ENCODE data around the gene UBFD1. TPM values are rescaled to one million over a fixed set of nuclear protein-coding genes. Genes with fewer than 3 reads are reported as not detected.

UBFD1 gene
- total and polyA plus RNA-seq, 2 of the 8 experiments (the other 6 are each of a cell fraction or from before 2014, with no cell fraction given): 66.3 to 106 TPM

DNA sequence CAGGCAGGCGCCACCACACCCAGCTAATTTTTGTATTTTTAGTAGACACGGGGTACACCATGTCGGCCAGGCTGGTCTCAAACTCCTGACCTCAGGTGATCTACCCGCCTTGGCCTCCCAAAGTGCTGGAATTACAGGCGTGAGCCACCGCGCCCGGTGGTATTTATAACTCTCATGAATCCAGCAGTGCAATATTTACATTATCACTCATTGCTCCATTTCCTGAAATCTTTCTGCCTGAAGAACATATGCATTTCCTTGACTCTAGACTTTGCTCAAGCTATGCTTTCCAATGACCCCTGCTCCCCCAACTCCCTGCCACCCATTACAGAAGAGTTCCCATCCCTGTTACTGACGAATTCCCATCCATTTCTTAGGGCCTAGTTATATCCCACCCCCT lies 58.3 kb downstream of the UBFD1 start:
- ChIA-PET CTCF (ENCODE audit: partially characterized antibody) (interaction anchor here (2.2 kb wide), 1 partner anchor 19 kb away, joined by 9 read pairs; the partner anchor contains the start of gene NDUFAB1), POLR2A (ENCODE audit: partially characterized antibody) (interaction anchor here (1.0 to 2.2 kb wide), 2 partner anchors 11 kb away, joined by 3 to 10 read pairs; no protein-coding TSS in a partner anchor)
- Histone ChIP-seq H3K4me1 (replicated peaks in 1 of 4; ENCODE audit: control insufficient read depth in 3 of 4, insufficient read depth in 4 of 4, low read length in 3 of 4) (no peaks in the 10 kb centered on the region), H3K9me3 (ENCODE audit: insufficient read depth in 2 of 2, low read depth in 1 of 2, low read length in 1 of 2) (no peaks in the 10 kb centered on the region), H3K4me2 (ENCODE audit: insufficient read depth in 1 of 2, low read depth in 2 of 2, low read length in 2 of 2) (no peak overlapping the region), H2BK5ac (ENCODE audit: low read depth, low read length) (no peak overlapping the region), H3K79me2 (ENCODE audit: control insufficient read depth in 1 of 2, insufficient read depth in 2 of 2, low read length in 2 of 2) (no peaks in the 10 kb centered on the region), H4K8ac (ENCODE audit: extremely low read depth, insufficient read depth, low read length) (no peak overlapping the region), H2AK5ac (ENCODE audit: low read depth, low read length) (no peak overlapping the region), H3K18ac (ENCODE audit: extremely low read depth, low read length) (no peak overlapping the region), H3K56ac (replicated peaks; ENCODE audit: insufficient read length, low read depth, low read length) (no peak overlapping the region), H4K91ac (replicated peaks; ENCODE audit: insufficient read length, low read length) (no peak overlapping the region), H3K4ac (replicated peaks; ENCODE audit: insufficient read length, low read depth, low read length) (no peak overlapping the region), H3K9ac (replicated peaks in 1 of 4; ENCODE audit: extremely low read depth in 1 of 4, low read depth in 3 of 4, low read length in 3 of 4) (no peak overlapping the region), H3K27ac (ENCODE audit: low read depth, low read length) (no peak overlapping the region), H3K36me3 (ENCODE audit: control insufficient read depth in 2 of 4, insufficient read depth in 4 of 4, low read length in 3 of 4) (peaks cover 9 to 53% (median 25%) of the 10 kb centered on the region in 4 experiments), H2BK20ac (ENCODE audit: low read length) (no peak overlapping the region), H3K23ac (ENCODE audit: insufficient read length) (no peak overlapping the region), H3K14ac (ENCODE audit: insufficient read length) (no peak overlapping the region), H2AFZ (ENCODE audit: low read length) (no peak overlapping the region), H2BK12ac (ENCODE audit: low read depth, low read length) (no peak overlapping the region), H2BK15ac (ENCODE audit: low read length) (no peak overlapping the region), H4K20me1 (replicated peaks in 1 of 2; ENCODE audit: control insufficient read depth in 1 of 2, insufficient read depth in 2 of 2, low read length in 2 of 2) (peaks cover 0 to 1% of the 10 kb centered on the region in 2 experiments), H4K5ac (ENCODE audit: insufficient read length, low read depth, low read length) (no peak overlapping the region), H3K27me3 (replicated peaks in 1 of 4; ENCODE audit: control insufficient read depth in 3 of 4, extremely low read depth in 1 of 4, insufficient read depth in 3 of 4, low read length in 3 of 4) (no peaks in the 10 kb centered on the region), H3K23me2 (ENCODE audit: low read depth, low read length) (no peaks in the 10 kb centered on the region), H3K4me3 (ENCODE audit: extremely low read depth in 1 of 4, insufficient read depth in 2 of 4, low read depth in 3 of 4, low read length in 4 of 4) (no peak overlapping the region), H2BK120ac (replicated peaks; ENCODE audit: low read depth, low read length) (no peak overlapping the region), H3K79me1 (ENCODE audit: low read depth, low read length) (no peaks in the 10 kb centered on the region)
- FAIRE-seq (no peak), DNase-seq (ENCODE audit: low read depth in 1 of 2, low spot score in 2 of 2) (no peak)
- 91% methylated on average over 9 of the region's 9 CpGs; no CpG with 5 or more reads in 1 of the 2 experiments for WGBS, 2 experiments (ENCODE audit: extremely low coverage in 1 of 2, insufficient coverage in 1 of 2, insufficient read length in 1 of 2, insufficient replicate concordance in 2 of 2, low coverage in 1 of 2, low lambda C conversion rate in 2 of 2, missing lambda C conversion rate in 1 of 2)
- TF ChIP-seq HDAC6 (IDR thresholded peaks at IDR 0.05; ENCODE audit: low read depth, low read length) (no peak), CBX8 (IDR thresholded peaks at IDR 0.05; ENCODE audit: borderline replicate concordance, low read depth, low read length) (no peak), PHF8 (conservative IDR thresholded peaks at IDR 0.05; ENCODE audit: low read depth, low read length) (no peak), GTF2F1 (IDR thresholded peaks at IDR 0.05; ENCODE audit: borderline replicate concordance, low read depth, low read length) (no peak), FOSL1 (IDR thresholded peaks at IDR 0.05; ENCODE audit: insufficient read depth, low read depth, low read length) (no peak)

Data from H1 (cell line).